HuH-7 (cell line): ENCODE measurements around the gene GOLGA6C.
A peak's percentile ranks its signal among the peaks of the same experiment; 100 is the strongest.
"Not testable (repeated sequence)": the region's sequence is repeated elsewhere in the genome, so short reads cannot be mapped to it uniquely, and the experiment has no call there.

Experiments
- DNase-seq: peaks from one replicate; pipeline ENCODE4 v3.0.0; 2011; ENCODE audit warnings: low spot score

GOLGA6C gene

DNA sequence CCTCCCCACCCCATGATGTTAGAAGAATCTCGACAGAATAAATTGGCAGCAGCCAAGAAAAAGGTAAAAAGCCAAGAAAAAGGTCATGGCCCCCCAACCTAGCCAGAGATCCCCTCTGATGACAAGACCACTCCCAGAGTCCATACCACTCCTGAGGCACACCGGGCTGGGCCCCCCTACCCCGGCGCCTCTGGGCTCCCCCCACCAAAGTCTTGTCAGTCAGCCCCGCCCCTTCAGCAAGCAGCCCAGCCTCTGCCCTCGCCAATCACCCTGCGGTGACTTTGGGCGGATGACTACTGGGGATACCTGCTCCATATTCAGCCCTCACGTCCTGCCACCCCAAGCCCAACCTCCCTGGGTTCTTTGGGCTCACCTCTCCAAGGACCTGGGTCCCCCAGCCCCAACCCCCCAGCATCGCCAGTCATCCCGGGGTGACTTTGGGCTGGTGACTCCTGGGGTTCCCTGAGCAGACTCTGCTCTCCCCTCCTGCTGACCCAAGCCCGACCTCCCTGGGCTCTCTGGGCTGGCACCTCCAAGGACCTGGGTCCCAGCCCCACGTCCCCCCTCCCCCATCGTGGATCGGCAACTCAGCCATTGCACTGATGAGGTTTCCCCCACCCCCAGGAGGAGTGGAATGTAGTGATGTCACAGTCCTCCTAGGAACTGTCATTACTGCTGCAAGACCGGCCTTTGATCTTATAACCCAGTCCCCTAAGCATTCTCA, 648 bp downstream of the GOLGA6C start:
- DNase-seq: not testable (repeated sequence)

- DNase-seq: not testable (repeated sequence)
Measured at GRCh38 chr15:75259873-75260272, 1.7 kb downstream of the GOLGA6C start.

DNA sequence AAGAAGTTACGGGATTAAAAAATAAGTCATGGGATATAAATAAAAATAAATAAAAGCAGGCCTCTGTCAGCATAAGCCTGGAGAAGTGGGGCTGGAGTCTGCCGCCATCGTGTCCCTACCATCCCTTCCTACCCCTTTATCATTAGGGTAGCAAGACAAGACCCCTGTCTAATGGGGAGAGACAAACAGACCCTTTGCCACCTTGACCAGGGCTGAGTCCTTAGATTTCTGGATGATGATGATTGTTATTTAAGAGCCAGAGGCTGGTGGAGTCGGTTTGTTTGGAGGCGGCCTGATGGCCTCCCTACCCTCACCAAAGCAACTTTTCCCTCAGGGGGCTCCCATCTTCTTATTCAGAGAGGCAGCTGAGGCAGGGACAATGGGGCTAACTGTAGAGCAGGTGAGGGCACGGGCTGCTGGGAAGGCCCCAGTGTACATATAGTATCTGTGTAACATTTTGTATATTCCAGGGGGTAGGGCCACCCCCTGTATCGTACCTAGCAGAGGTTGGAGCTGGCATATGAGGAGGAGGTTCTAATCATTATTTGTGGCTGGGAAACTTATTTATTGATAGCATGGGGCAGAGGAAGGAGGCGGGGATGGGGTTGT, 15.7 kb downstream of the GOLGA6C start:
- DNase-seq: not testable (repeated sequence)

- not testable (repeated sequence) for DNase-seq
Measured at GRCh38 chr15:75274509-75275107, 16.5 kb downstream of the GOLGA6C start.

- DNase-seq: not testable (repeated sequence)
Measured at GRCh38 chr15:75275617-75276016, 17.5 kb downstream of the GOLGA6C start.

GRCh38 chr15:75278497-75278896, 20.4 kb downstream of the GOLGA6C start:
- not testable (repeated sequence) for DNase-seq

DNA sequence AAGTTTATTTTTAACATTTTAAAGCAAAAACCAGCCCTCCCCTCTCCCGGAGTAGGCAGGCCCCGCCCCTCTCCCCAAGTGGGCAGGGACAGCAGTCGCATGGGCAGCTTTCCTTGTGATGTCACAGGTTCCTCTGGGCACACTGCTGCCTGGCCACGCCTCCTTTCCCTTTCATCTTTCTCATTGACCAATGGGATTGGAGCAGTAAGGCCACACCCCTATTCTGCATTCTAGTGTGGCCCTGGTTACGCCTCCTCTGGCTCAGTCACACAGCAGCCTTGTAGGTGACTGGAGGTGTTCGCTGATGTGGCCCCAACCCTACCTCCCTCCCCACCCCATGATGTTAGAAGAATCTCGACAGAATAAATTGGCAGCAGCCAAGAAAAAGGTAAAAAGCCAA, 24.4 kb downstream of the GOLGA6C start, which contains the start of gene GOLGA6D:
Gene GOLGA6D (plus strand): TSS at position 264 of the 400 bp plus-strand sequence. CDS start 41 bp downstream, at position 305.
- not testable (repeated sequence) for DNase-seq

DNA sequence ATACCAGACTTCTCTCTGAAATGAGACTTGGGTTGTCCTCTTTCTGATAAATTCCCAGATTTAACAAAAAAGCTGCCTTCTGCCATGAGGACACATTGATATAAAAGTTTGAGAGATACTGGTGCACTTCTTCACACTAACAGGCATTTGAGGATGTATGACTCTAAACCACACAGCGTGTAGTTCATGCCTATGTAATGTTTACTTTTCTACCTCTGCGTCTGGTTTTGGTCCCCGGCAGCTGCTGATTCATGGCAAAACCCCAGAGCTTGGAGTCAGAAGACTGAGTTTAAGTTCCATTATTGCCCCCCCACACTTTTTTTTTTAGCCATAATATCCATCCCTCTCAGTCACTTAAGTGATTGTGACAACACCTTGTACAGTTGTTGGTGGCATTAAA, 26.0 kb downstream of the GOLGA6C start:
- DNase-seq: not testable (repeated sequence)

- not testable (repeated sequence) for DNase-seq
Measured at GRCh38 chr15:75293660-75294059, 35.5 kb downstream of the GOLGA6C start.

DNA sequence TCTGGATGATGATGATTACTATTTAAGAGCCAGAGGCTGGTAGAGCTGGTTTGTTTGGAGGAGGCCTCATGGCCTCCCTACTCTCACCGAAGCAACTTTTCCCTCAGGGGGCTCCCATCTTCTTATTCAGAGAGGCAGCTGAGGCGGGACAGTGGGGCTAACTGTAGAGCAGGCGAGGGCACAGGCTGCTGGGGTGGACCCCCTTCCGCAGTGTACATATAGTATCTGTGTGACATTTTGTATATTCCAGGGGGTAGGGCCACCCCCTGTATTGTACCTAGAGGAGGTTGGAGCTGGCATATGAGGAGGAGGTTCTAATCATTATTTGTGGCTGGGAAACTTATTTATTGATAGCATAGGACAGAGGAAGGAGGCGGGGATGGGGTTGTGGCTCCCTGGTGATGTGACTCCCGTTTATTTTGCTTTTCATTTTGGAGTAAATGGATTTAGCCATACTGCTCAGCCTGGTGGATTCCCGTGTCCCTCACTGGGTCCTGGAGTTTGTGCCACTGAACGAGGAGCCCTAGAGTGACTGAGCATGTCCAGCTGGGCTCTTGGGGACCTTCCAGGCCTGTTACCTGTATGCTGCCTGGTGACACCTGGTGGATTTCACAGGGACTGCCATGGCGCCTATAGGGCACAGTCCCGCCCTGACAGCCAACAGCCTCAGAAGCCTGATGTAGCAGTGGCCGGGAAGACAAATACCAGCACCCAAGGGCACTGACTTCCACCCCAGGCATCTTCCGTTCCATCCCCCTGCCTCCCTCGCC, 40.6 kb downstream of the GOLGA6C start:
- DNase-seq: not testable (repeated sequence)

DNA sequence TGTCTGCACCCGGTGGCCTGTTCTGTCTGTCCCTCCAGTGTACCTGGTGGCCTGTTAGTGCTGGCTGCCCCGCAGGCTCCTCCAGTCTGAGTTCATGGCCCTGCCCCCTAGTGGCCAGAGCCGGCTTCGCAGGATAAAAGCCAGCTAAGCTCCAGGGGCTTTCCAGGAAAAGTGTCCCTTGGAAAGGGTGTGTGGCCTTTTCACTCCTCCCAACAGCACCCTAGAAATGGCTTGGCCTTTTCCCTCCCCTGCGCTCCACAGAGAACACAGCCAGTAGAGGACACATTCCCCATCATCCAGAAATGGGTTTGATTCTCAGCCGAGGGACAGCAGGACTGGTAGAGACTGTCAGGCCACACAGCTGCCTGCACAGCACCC, 41.2 kb downstream of the GOLGA6C start:
- DNase-seq: not testable (repeated sequence)

DNA sequence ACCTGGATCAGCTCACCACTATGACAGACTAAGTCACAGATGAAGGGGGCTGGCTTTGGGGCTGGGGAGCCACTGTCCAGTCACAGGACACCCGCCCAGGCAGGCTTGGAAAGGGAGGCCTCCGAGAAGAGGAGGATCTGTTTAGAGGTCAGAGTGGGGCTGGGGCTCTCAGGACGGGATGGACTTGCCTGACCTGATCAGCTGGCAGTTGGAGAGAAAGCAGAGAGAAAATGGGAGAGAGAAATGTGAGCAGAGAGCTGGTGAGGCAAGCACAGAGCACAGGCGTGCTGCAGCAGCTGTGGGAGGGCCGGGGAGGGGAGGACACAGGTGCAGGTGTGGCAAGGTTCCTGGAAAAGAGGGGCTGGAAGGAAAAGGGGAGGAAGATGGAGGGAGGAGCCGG, 41.9 kb downstream of the GOLGA6C start:
- DNase-seq: not testable (repeated sequence)

GRCh38 chr15:75302318-75302717, 44.2 kb downstream of the GOLGA6C start:
- no peak for DNase-seq

- not testable (repeated sequence) for DNase-seq
Measured at GRCh38 chr15:75302753-75303152, 44.6 kb downstream of the GOLGA6C start.

- no peak for DNase-seq
Measured at GRCh38 chr15:75306188-75306587, 48.1 kb downstream of the GOLGA6C start.

DNA sequence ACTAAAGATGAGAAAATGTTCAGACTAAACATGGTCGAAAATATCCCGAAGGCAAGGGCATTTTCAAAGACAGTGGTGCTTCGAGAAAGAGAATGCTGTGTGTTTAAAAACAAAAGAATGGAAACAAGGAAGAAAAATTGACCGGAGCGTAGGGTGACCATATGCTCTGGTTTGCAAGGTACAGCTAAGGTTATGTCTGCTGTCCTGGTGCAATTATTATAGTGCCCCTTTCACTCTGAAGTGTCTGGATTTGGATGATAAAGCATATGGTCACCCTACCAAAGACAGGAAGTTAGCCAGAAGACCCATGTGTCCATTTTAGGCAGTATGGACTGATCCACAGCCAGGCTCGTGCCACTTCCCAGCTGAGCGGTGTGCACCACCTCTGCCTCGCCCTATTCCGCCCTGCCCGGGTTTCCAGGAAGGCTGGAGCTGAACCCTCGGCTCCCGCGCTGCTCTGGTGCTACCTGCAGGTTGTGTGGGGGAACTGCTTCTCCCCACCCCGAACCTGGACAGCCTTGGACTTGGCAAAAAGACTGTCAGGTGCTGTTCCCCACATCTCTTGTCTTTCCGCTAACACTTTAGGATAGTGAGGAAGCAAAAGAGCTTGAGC, 49.8 kb downstream of the GOLGA6C start:
- DNase-seq: peak; percentile 92

- no peak for DNase-seq
Measured at GRCh38 chr15:75309711-75310110, 51.6 kb downstream of the GOLGA6C start.

GRCh38 chr15:75312548-75312947, 54.4 kb downstream of the GOLGA6C start:
- not testable (repeated sequence) for DNase-seq

- no peak for DNase-seq
Measured at GRCh38 chr15:75313116-75313845, 55.1 kb downstream of the GOLGA6C start.

DNA sequence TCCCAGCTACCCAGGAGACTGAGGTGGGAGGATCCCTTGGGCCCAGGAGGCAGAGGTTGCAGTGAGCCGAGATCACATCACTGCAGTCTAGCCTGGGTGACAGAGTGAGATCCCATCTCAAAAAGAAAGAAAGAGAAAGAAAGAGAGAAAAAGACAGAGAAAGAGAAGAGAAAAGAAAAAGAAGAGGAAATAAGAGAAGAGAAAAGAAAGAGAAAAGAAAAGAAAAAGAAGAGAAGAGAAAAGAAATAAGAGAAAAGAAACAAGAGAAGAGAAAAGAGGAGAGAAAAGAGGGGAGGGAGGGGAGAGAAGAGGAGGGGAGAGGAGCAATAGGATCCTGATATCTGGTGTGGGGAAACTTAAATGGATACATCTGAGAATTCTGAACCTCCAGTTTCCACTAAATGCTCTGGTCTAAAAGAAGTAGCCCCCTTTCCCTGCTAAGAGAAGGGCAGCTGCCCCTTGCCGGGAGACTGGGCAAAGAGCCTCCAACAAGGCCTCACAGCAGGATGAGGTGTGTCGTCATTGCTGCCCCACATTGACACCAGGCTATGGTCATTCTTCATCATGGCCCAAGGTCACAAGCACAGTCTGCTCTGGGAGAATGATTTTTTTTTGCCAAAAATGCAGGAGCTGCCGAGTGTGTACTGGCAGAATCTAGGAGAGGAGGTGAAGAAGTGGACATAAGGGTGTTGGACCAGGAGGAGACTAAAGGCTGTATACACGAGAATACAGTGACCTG, 56.6 kb downstream of the GOLGA6C start:
- DNase-seq: no peak
